HG03442 (cell line): Measurements from ENCODE around the gene RAPGEF1.
A peak's percentile ranks its signal among the peaks of the same experiment; 100 is the strongest.
"Not testable (repeated sequence)": the region's sequence is repeated elsewhere in the genome, so short reads cannot be mapped to it uniquely, and the experiment has no call there.

Experiments
- ATAC-seq: cut with Tn5 transposase; IDR thresholded peaks from one replicate; pipeline ENCODE4 v1.9.1; 2021; ENCODE audit warnings: mild to moderate bottlenecking, moderate library complexity; ENCODE audit not compliant: unreplicated experiment

The RAPGEF1 gene

GRCh38 chr9:131656356-131657036, 83.4 kb downstream of the RAPGEF1 start:
- ATAC-seq = peak; percentile 52

DNA sequence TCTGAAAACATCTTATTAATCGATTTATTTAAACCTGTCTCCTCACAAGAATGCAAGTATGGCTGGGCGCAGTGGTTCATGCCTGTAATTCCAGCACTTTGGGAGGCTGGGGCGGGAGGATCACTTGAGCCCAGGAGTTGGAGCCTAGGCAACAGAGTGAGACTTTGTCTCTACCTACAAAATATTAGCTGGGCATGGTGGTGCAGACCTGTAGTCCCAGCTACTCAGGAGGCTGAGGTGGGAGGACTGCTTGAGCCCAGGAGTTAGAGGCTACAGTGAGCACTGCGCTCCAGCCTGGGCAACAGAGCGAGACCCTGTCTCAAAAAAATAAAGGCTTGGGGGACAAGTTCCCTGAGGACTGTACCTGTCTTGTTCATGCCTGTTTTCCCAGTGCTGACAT, 85.5 kb downstream of the RAPGEF1 start:
- not testable (repeated sequence) for ATAC-seq

GRCh38 chr9:131651599-131651998, 88.3 kb downstream of the RAPGEF1 start:
- no peak for ATAC-seq

GRCh38 chr9:131651160-131651559, 88.7 kb downstream of the RAPGEF1 start:
- no peak for ATAC-seq

GRCh38 chr9:131650254-131650653, 89.6 kb downstream of the RAPGEF1 start:
- ATAC-seq = no peak

- ATAC-seq = no peak
Observed at GRCh38 chr9:131649646-131650045, 90.2 kb downstream of the RAPGEF1 start.

DNA sequence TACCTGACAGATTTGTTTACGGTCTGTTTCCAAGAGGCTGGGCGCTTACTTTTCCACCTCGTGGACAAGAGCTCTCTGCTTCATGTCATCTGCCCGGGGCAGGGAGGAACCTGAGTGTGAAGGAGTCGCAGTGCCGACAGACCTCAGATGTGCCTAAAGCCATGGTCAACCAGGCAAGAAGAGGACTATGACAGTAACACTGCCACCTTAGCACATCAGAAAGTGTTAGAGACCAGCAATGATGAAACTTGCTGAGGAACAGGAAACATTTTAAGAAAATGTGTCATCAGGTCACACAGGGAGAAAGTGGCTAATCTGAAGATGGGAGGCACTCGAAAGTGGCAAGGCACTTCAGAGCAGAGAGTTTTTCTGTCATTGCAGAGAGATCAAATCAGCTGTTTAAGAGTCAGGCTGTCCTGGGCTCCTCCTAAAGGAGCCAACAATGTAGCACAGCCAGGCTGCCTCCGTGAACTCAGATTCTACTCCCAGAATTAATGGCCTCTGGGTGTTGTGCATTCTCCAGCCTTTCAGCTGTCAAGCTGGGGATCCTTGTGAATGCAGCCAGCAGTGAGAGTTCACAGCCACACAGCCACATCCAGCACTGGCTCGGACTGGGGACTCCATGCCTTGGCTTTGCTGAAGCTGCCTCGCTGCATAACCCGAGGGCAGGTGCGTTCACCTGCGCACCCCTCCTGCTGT, 94.6 kb downstream of the RAPGEF1 start:
- ATAC-seq = no peak

DNA sequence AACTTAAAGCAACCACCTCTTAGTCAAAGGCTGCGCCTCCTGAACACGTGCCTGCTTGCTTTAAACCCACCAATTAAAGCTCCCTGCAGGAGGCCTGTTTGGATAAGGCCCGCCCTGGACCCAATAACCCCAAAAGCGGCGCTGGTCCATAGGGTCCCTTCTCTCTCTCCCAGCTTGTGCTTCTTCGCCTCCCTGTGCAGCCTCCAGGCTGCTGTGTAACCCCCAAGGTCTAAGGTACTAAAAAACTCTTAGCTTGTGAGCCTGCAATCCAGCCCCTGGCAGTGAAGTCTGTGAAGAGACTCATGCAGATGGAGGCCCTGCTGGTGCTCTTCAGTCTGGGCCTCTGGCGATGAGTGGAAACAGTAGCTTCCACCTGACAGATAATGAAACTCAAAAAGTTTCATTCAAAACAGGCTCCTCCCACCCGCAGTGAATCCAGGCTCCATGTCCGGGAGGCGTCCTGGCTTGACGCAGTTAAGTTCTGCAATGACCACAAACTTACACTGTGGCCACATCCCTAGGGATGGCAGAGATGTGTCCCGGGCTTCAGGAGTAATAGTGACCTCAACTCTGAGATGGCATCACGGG, 97.3 kb downstream of the RAPGEF1 start:
- no peak for ATAC-seq

GRCh38 chr9:131641618-131642495, 98.0 kb downstream of the RAPGEF1 start:
- ATAC-seq = no peak

DNA sequence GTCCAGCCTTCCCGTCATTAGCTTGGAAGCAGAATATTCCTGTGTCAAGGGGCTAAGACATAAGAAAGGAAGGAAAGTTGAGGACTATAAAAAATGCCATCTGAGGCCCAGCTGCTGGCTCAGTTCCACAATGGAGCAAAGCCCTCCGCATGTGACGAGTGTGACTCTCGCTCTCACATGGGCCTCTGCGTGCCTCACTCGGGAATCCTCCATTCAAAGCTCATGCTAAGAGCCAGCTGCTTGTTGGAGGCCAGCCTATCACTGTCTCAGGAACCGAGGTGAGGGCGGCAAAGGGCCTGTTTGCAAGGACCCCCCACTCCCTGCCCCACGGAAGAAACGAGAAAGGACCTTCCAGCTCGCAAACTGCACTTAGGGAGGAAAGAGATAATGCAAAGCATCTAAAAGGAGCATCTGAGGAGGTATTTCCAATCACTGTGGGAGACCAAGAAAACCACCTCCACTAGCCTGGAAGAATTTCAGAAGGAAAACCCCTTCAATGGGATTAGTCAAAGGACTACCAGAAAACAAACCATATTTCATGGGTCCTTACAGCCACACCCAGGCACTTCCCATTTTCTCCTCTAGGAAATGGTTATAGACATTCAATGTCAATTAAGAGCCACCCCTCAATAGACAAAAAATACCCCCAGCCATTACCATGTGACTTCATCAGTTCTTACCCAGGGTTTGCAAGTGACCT, 99.3 kb downstream of the RAPGEF1 start:
- no peak for ATAC-seq

- ATAC-seq = no peak
Observed at GRCh38 chr9:131639769-131640437, 100.0 kb downstream of the RAPGEF1 start.

DNA sequence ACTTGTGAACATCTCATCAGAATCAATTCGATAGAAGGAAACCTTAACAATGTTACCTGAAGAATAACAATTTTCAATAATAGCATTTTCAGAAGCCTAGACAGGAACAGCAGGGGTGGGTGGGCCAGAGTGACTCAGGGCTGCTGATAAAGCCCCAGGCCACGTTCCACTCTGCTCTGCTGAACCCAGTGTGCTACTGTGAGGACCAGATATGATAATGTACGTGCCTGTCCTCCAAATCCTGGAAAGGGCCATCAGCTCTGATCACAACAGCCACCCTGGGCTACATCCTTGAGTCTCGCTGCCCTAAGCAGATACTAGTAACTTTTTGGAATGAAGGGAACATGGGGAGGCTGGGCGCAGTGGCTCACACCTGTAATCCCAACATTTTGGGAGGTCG, 103.3 kb downstream of the RAPGEF1 start:
- no peak for ATAC-seq

DNA sequence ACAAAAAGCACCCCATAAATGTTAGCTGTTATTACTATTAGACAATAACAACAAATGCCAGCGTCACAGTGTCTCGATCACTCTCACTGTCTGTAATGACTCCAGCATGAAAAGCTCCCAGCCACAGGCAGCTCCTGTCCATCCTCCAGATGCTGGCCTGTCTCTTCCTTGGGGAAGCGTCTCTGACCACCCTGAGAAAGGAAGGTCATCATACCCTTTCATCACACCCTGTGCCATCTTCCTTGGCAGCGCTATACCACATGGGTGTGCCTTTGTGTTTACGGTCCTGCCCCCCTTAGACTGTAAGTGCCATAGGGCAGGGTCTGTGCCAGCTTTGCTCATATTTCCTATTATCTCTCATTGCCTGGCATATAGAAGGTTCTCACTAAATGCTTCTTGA, 104.0 kb downstream of the RAPGEF1 start:
- ATAC-seq = no peak

DNA sequence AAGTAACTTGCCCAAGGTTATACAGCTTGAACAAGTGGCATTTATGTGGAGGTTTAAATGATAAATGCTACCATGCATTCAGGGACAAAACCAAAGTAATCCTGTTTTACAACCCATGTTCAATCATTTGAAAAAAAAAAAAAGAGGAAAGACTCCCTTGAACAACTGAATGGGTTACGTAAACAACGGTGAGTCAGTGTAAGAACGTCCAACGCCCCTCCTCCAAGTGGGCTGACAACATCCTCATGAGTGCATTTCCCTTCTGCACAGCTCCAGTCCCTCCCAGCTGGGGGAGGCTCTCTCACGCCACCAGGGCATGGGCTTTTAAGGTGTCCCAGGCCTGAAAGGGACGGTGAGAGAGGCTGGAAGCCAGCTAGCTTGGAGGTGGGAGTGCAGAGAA, 104.6 kb downstream of the RAPGEF1 start:
- no peak for ATAC-seq

DNA sequence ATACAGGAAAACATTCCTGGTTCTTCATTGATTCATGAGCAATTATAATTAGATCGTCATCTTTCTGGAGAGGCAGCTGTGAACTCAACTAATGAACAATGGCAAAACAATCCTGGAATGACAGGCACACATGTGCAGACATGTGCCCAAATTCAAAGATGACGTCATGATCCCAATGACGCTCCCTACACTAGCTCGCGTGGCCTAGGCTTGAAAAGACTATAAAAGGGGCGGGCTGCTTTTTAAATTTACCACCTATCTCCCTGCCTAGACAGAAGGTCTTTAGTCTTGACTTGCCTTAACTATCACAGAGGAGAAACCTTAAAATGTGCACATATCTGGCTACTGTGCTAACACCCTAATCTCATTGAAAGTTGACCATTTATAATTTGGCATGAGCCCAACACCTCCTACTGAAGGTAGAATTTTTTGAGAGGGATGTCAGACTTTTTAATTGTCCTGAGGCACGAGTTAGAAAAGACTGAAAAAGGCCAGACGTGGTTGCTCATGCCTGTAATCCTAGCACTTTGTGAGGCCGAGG, 106.3 kb downstream of the RAPGEF1 start:
- ATAC-seq = no peak

DNA sequence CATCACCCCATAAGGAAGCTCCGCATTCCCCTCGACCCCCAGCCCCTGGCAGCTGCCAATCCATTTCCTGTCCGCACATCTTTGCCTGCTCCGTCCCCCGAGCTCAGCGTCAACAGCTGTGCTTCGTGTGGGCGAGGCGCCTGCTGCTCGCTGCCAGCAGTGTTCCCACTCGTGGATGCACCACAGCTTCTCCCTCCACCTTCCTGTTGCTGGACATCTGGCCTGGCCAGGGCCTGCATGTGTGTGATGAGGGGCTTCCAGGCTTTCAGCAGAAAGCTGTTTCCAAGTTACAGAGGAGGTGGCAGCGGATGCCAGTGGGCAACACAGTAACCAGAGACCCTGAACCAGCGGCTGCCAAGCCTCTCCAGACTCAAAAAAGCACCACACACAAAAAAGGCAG, 108.6 kb downstream of the RAPGEF1 start:
- ATAC-seq = no peak

GRCh38 chr9:131630205-131630831, 109.6 kb downstream of the RAPGEF1 start:
- no peak for ATAC-seq

DNA sequence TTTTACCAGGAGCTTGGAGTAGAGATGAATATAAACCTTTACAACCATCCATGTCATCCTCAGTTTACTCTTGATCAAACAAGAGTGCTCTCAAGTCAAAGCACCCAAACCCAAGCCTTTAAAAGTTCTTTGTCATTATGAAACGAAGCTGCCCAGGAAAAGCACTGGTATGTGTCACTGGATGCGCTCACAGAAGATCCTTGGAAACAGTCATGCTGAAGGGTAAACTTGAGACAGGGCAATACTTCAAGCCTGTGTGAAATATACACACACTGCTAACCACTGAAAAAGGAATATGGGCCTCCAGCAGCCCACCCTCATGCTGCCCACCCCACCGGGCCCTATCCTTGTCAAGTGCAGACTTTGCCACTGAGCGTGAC, 110.1 kb downstream of the RAPGEF1 start:
- ATAC-seq = no peak

- no peak for ATAC-seq
Observed at GRCh38 chr9:131629226-131629500, 110.7 kb downstream of the RAPGEF1 start.
